HG02943 (cell line): ENCODE results near the gene PRELID1.
"Not testable (repeated sequence)": the region's sequence is repeated elsewhere in the genome, so short reads cannot be mapped to it uniquely, and the experiment has no call there.

Experiments
- ATAC-seq: cut with Tn5 transposase; IDR thresholded peaks from one replicate; pipeline ENCODE4 v1.9.1; 2021; ENCODE audit warnings: mild to moderate bottlenecking, low read depth, moderate library complexity; ENCODE audit not compliant: unreplicated experiment

Gene PRELID1

DNA sequence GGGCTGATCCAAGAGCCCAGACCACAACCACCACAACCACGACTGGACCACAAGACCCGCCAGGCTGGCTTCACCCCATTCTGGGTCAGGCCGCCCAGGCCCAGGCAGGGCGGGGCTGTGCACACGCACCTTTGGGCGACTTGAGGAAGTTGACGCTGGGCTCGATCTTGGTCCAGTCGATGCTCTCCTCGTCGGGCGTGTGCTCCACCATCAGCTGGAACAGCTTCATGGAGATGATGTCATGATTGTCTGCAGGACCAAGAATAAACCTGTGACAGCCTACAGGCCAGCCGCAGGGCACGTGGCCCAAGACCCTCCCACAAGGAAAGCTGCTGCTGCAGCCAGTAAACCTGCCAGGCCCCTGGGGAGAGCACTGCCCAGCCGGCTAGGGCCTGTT lies 30.6 kb downstream of the PRELID1 start:
- no peak for ATAC-seq

DNA sequence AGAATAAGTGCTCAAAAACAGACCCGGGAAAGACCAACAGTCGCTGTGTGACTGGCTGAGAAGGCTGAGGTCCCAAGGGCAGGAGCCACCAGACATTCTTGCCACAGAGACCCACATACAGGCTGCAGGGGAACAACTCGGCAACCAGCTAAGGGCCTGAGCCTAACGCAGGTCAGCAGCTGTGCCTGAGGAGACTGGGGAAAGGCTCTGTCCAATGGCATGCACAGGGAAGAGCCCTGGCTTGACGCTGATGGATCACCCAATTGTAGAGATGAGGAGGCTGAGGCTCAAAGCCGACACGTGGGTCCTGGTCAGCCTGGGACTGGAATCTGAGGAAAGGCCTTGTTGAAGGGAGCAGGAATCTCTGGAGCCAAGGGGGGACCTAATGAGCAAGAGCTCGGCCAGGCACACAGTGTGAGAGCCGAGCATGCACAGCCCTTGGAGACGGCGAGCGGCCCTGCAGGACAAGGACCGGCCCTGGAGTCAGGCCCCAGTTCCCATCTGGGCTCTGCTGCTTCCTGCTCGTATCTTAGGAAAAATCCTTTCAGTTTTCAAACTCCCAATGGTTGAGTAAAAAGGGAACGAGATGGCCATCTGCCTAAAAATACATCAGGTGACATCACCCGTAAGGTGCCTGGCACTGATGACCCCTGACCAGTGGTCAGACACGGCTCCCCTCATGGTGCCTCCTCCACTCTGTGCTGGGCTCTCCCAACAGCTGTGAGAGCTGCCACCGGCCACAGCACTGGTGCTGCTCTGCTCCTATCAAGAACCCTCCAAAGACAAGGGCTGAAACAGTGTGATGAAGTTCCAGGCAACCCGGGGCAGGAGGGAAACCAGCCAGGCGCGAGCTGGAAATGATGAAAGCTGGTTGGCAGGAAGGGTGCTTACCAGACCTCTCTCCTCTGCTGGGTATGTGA lies 31.4 kb downstream of the PRELID1 start:
- ATAC-seq: no peak

DNA sequence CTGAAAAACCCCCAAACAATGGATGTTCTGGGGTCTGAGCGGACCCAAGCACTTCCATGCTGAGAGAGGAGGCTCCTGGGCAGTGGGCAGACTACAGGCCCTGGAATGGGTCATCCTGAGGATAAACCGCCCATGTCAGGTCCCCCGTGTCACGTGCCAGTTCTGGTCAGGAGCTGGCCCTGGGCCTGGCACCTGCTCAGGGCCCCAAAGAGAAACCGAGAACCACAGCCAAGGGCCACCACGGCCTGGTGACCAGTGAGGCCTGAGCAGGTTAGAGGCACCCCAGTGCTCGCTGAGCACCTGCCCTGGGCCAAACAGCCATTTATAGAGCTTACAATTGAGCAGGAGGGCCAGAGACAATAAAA lies 32.1 kb downstream of the PRELID1 start:
- ATAC-seq: no peak

DNA sequence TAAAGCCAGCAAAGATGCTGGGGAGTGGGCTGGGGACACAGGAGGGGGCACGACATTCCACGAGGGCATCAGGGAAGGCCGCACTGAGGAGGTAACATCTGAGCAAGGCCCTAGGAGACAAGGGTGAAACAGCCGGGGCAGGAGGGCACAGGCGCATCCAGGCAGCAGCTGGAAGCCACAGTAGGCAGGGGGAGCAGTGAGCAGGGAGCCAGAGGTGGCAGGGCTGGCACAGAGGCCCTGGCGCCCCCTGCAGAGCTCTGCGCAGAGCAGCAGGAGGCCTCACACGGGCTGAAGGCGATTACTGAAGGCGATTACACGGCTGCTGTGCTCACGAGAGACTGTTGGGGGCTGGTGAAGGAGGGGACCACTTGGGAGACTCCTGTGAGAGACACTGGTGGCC lies 32.5 kb downstream of the PRELID1 start:
- no peak for ATAC-seq

DNA sequence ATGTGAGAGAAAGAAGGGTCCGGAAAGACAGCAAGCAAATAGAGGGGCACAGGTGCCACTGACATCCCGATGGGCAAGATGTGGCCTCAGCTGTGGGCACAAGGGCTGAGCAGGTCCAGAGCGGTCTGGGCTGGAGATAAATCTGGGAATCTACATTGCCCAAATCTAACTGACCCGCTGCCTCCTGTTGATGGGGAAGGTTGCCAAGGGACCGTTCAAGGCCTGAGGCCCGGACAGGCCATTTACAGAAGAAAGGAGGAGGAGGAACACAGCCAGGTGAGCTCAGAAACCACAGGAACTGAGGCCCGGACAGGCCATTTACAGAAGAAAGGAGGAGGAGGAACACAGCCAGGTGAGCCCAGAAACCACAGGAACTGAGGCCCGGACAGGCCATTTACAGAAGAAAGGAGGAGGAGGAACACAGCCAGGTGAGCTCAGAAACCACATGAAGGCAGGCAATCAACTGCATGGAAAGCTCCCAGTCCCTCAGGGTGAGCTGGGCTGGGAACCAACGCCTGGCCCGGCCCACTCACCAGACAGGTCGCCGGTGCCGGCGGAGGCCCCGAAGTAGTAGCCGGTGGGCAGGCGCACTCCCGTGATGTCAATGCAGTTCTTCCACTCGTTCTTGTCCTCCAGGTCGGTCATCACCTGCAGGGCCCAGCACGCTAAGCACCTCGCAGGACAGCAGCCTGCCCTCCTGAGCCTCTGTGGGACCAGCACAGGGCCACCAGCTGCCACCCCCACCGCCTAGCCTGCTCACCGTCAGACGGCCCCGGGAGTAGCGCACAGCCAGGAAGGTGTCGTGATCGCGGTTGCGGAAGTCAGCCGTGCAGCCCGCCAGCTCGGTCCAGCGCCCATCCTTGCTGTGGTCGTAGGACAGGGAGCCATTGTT lies 33.2 kb downstream of the PRELID1 start:
- no peak for ATAC-seq

DNA sequence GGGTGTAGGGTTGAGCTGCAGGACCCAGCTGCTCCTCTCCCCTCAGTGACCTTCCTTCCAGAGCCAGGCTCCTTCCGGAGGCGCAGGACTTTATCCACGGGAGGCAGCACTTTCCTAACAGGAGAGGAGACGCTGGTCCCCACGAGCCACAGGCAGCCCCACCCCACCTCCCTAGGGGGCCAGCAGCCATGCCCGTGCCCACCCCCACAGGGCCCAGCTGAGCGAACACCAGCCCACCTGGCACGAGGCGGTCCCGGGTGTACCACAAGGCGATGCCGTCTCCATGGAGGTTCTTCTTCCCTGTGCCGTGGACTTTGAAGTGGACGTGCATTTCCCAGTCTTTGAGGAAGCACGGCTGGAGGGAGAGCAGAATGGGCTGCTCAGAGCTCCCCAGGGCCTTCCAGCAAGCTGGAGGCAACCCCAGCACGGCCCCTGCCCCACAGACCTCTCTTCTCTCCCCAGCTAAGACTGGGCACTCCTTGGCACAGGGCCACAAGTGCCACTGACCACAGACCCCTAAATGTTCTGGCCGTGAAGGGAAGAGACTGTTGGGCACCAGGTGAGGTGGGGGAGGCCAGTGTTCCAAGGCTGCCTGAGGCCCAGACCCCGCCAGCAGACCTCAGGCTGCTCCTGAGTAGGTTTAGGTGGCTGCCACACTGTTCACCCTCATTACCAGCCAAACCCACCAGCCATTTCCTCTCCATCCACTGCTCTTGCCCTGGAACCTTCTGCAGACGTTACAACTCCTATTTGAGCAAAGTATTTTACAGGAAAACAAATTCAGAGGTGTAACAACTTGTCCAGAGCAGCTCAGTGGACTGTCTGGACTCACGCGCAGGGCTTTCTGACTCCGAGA lies 34.9 kb downstream of the PRELID1 start:
- no peak for ATAC-seq

DNA sequence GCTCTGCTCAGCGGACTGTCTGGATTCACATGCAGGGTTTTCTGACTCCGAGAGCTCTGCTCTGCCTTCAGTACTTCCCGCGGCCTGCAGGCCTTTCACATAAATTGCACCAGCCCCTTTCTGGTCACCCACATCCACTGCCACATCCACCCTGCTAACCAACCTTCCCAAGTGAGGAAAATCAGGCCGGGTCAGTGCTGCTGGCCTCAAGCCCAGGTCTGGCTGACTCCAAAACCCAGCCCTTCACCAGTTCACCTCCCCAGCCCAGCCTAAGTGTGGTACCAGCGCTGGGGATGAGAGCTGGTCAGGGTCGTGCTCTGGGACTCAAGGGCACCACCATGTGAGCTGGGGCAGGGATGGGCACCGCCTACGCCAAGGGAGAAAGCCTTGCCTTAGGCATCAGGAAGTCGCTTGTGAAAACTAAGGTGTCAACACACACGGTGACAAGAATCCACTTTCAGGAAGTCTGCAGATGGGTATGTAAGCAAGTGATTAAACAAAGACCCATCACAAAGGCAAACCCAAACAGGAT lies 35.6 kb downstream of the PRELID1 start:
- no peak for ATAC-seq

DNA sequence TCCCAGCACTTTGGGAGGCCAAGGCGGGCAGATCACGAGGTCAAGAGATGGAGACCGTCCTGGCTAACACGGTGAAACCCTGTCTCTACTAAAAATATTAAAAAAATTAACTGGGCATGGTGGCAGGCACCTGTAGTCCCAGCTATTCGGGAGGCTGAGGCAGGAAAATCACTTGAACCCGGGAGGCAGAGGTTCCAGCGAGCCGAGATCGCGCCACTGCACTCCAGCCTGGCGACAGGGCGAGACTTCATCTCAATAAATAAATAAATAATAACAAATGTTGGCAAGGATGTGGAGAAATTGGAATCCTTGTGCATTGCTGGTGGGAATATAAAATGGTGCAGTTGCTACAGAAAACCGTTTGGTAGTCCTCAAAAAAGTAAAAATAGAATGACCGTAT lies 39.4 kb downstream of the PRELID1 start:
- ATAC-seq: not testable (repeated sequence)

DNA sequence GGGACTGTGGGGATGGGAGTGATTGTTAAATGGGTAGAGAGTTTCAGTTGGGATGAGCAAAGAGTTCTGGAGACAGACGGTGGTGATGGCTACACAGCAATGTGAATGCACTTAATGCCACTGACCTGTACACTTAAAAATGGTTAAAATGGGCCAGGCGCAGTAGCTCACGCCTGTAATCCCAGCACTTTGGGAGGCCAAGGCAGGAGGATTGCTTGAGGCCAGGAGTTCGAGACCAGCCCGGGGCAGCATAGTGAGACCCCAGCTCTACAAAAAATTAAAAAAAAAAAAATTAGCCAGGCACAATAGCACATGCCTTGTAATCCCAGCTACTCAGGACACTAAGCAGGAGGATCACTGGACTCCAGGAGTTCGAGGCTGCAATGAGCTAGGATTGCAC lies 40.2 kb downstream of the PRELID1 start:
- no peak for ATAC-seq

DNA sequence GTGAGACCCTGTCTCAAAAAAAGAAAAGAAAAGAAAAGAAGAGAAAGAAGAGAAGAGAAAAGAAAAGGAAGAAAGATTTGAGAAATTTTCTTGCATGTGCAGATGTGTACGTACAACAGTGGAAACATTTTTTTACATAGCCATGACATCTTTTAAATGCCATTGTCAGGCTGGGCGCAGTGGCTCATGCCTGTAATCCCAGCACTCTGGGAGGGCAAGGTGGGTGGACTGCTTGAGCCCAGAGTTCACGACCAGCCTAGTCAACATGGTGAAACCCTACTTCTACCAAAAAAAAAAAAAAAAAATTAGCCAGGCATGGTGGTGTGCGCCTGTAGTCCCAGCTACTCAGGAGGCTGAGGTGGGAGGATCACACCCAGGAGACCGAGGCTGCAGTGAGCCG lies 41.3 kb downstream of the PRELID1 start:
- ATAC-seq: no peak

DNA sequence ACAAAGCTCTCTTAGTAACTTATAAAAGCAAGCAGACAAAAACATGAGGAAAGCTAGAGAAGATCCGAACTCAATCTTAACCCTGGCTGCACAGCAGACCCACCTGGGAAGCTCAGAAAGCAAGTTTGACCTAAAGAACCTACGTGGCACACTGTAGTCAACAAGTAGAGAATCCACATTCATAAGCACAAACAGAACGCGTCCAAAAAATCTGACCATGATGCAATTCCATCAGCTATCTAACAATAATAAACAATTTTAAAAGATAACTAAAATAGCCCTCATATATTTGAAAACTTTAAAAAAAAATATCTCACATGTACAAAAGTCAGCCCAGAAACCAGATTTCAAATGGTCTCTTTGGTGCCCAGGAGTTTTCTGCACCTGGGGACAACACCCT lies 43.2 kb downstream of the PRELID1 start:
- ATAC-seq: no peak

DNA sequence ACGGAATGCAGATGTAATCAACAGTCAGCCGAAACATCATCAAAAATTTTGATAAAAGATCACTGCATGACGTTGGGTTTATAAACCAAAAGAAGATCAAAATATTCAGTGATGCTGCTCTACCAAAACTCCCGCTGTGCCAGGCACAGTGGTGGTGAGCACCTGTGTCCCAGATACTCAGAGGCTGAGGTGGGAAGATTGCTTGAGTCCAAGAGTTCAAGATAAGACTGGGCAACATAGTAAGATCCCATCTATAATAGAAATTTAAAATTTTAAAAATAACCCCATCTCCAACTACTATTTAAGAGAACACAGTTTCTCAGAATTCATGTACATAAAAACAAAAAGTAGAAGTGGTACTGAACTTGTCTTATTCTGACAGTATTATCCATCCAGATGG lies 44.1 kb downstream of the PRELID1 start:
- no peak for ATAC-seq

DNA sequence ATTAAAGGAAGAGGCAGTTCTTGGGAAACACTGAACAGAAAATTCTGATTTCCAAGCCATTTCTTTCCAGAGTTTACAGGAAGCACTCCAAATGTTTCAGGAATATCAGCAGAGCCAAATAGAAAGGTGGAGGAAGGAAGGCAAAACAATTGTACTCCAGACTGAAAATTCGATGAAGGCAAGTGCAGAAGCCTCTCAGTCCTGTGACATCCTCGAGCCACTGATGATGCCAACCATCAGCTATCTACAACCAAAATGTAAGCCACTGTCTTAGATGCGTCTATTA lies 45.7 kb downstream of the PRELID1 start:
- no peak for ATAC-seq

DNA sequence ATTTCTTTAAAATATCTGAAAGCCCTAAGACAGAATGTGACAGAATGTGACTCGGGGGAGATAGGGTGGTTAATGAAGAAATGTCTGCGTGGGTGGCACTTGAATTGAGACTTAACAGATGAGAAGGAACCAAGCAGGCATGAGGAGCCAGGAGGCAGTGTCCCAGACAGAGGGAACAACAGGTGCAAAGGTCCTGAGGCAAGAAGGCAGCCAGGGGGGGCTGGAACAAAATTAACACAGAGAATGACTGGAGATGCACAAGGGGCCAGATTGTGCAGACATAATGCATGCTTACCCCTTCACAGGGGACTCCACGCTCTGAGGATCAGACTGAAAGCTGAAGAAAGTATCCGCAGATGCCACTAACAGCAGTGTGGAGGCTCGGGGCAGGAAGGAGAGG lies 46.2 kb downstream of the PRELID1 start:
- no peak for ATAC-seq

DNA sequence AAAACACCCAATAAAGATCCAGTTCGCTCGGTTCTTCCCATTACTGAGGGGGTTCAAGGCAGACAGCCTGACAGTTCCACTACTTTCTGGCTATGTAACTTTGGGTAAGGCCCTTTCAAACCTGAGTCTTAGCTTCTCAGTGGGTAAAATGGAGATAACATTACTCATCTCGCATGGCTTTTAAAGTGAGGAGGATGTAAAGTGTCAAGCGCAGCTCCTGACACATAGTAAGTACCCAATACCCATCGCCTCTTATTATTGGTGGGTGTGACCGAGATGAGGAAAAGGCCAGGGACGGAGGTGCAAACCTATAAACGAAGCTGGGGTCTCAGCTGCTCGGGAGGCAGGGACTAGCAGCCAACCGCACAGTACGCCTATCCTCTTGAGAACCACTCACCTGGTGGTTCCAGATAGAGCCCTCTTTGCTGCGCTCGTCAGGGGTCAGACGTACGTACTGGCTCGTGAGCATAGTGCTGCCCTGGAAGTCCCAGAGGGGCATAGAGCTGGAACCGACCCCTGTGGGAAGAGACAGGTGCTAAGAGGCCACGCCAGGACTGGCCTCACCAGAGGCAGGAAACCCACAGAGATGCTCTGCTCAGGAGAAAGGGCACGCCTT lies 47.3 kb downstream of the PRELID1 start:
- peak; percentile 9 for ATAC-seq

DNA sequence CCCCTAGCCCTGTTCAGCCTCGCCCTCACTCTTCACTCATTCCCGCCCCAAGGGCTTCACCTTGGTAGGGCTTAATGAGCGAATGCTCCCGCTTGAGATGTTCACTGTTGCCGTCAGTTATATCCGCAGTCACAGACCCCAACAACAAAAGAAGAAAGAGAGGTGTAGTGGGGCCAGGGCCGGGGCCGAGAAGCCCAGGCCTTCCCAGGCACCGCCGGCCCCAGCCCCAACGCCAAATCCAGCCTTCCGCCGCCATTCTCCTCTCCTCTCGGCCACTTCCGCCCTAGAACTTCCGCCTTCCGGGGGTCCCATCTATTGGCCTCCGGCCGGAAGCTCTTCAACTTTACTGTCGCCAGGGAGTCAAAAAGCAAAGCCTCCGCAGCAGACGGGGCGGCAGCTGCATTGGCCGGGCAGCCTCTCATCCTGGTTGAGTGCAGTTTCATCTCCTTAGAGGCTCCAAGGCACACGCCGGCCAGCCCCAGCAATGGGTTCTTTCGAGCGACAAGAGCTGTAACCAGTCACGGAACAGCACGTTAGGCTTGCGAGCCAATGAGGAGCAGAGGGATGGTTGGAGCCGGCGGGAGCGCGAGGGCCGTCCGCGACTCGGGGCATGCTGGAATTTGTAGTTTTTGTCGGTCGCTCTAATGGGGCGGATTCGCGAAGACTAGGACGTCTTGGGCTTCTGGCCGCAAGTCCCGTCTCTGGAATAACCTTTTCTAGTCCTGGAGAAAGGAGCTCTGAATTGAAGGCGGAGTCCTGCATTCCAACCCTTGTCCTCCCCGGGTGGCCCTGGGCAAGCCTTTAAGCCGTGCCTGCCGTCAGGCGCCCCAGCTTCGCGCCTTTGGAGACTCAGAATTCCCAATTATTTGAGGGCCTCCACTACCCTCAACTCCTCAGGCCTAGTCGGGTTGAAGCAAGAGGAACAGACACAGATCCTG lies 48.1 kb downstream of the PRELID1 start, which contains the start of gene LMAN2:
LMAN2 (minus strand) TSS at position 277 of the 938 bp plus-strand sequence; CDS start at position 256, 21 bp downstream.
- ATAC-seq: peak; percentile 84

DNA sequence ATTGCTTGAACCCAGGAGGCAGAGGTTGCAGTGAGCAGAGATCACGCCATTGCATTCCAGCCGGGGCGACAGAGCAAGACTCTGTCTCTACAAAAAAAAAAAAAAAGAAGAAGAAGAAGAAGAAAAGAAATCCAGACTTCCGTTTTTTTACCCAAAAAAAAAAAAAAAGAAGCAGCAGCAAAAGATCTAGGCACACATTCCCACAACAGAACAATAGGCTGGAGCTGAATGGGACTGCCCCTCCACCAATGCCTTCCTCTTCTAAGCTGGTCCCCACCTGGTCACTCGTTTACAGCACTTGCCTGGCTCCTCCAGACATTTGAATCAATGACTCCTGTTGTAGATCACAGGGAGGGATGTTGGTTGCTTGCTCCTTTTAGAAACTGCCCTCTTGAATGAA lies 49.5 kb downstream of the PRELID1 start:
- no peak for ATAC-seq

DNA sequence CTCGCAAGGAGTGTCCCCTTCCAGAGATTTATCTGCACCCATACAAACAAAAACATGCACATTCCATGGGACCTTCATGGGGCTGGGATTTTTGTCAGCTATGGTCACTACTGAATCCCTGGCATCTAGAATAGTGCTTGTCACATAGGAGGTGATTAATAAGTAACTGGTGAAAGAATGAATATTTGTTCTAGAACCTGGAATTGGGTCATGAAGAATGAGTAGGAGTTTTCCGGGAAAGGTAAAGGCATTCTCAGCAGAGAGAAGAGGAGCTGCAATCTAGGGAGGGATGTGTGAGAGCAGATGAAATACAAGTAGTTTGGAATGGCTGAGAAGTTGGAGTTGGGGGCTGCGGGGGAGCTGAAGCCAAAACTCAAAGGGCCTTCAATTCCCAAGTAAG lies 50.7 kb downstream of the PRELID1 start:
- no peak for ATAC-seq

DNA sequence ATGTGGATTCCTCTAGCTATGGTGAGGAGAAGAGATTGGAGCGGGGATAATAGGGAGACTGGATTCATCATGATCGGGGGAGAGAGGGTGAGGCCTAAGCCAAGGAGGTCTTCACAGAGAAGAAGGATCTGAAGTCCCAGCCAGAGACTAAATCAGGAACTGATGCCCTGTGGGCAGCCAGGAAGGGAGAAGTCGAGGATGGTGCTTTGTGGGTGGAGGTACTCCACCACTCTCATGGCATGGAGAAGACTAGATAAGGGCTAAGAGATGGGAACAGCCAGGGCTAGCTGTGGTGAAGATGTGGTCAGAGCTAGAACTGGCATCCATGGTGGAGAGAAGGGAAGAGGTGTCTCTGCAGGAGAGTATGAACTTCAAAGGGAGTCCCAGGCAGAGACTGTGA lies 51.1 kb downstream of the PRELID1 start:
- ATAC-seq: no peak
